Breast epithelium (tissue), 3 donors: ENCODE measurements around the gene TRAF3.

ENCODE experiments used
- CTCF ChIP-seq, 3 donors: fragments of 450-650 bp; IDR thresholded peaks; one replicate each; pipeline ENCODE4 v1.5.1; 2016 to 2017; ENCODE audit warnings: antibody characterized with exemption in 3 of 3, mild to moderate bottlenecking in 3 of 3, moderate library complexity in 3 of 3
- POLR2AphosphoS5 ChIP-seq, 3 donors: sonication (generic); formaldehyde crosslinking; IDR thresholded peaks; one replicate each; pipeline ENCODE4 v1.6.1; 2017; ENCODE audit warnings: antibody characterized with exemption in 3 of 3

- TF ChIP-seq CTCF (IDR thresholded peaks at IDR 0.05) (no peak), POLR2AphosphoS5 (IDR thresholded peaks at IDR 0.05) (no peak)
These were observed 28.7 kb downstream of the TRAF3 start for GRCh38 chr14:102805941-102806340.
